Measurements from ENCODE around the gene PGM5. TPM values are rescaled to one million over a fixed set of nuclear protein-coding genes. Genes with fewer than 3 reads are reported as not detected.

The PGM5 gene
- total and polyA plus RNA-seq, 2 donors (not counting 3 experiments of a cell fraction or from before 2014, with no cell fraction given) = 0.14 to 1.9 TPM

GRCh38 chr9:68536876-68537615 is 180.6 kb downstream of the PGM5 start:
- Histone ChIP-seq H3K79me2 (ENCODE audit: control insufficient read depth, insufficient read depth, low read length) (no peaks in the 10 kb centered on the region), H3K27me3 (ENCODE audit: control insufficient read depth in 2 of 2, insufficient read depth in 2 of 2, low read length in 2 of 2) (no peaks in the 10 kb centered on the region), H3K9ac (replicated peaks; ENCODE audit: extremely low read depth, insufficient read depth, low read length) (no peak overlapping the region), H2AFZ (ENCODE audit: low read depth, low read length) (no peak overlapping the region), H3K27ac (ENCODE audit: insufficient read depth, low read depth, low read length) (no peak overlapping the region), H4K20me1 (replicated peaks; ENCODE audit: control insufficient read depth, extremely low read depth, insufficient read depth, low read length) (no peaks in the 10 kb centered on the region), H3K4me1 (ENCODE audit: control insufficient read depth, extremely low read depth, insufficient read depth, low read length) (no peaks in the 10 kb centered on the region), H3K36me3 (ENCODE audit: control insufficient read depth in 2 of 2, extremely low read depth in 1 of 2, insufficient read depth in 2 of 2, low read length in 2 of 2) (no peaks in the 10 kb centered on the region), H3K4me3 (replicated peaks in 1 of 3; ENCODE audit: insufficient read depth in 1 of 3, low read depth in 1 of 3, low read length in 3 of 3) (no peak overlapping the region), H3K4me2 (ENCODE audit: insufficient read depth, low read length) (no peak overlapping the region), H3K9me1 (replicated peaks; ENCODE audit: control insufficient read depth, extremely low read depth, insufficient read depth, low read length) (no peaks in the 10 kb centered on the region), H3K9me3 (replicated peaks; ENCODE audit: control insufficient read depth, insufficient read depth, low read length) (no peaks in the 10 kb centered on the region)
- POLR2A ChIA-PET = no interaction called here
- no peak for FAIRE-seq
- no peak for DNase-seq (ENCODE audit: low read depth, low spot score)
- CTCF ChIA-PET = no interaction called here
- TF ChIP-seq GATA2 (IDR thresholded peaks at IDR 0.05; ENCODE audit: insufficient read depth, insufficient read length, low read depth, low read length) = no peak
- no peak for TF ChIP-seq CTCF (IDR thresholded peaks at IDR 0.05; ENCODE audit: extremely low read depth in 1 of 2, insufficient read depth in 1 of 2, low read depth in 1 of 2, low read length in 2 of 2)
- no peak for TF ChIP-seq POLR2A (IDR thresholded peaks at IDR 0.05; ENCODE audit: low read depth, low read length)
- no peak for TF ChIP-seq JUN (IDR thresholded peaks at IDR 0.05; ENCODE audit: borderline replicate concordance, insufficient read depth, insufficient read length, low read depth)
- intact Hi-C loops (cut with micrococcal nuclease) (no loop called here), dilution Hi-C loops (cut with MboI; ENCODE audit: extremely low pct_ligation_motif_present, low sequenced_read_pairs) (no loop called here)
- BruUV-seq (replicated peaks) = no TSS peak

- Histone ChIP-seq H3K4me1 (ENCODE audit: control insufficient read depth, extremely low read depth, insufficient read depth, low read length) (no peaks in the 10 kb centered on the region), H3K9me3 (replicated peaks; ENCODE audit: control insufficient read depth, insufficient read depth, low read length) (no peaks in the 10 kb centered on the region), H3K27ac (ENCODE audit: insufficient read depth, low read depth, low read length) (no peak overlapping the region), H3K9me1 (replicated peaks; ENCODE audit: control insufficient read depth, extremely low read depth, insufficient read depth, low read length) (no peaks in the 10 kb centered on the region), H3K27me3 (ENCODE audit: control insufficient read depth in 2 of 2, insufficient read depth in 2 of 2, low read length in 2 of 2) (no peaks in the 10 kb centered on the region), H3K36me3 (ENCODE audit: control insufficient read depth in 2 of 2, extremely low read depth in 1 of 2, insufficient read depth in 2 of 2, low read length in 2 of 2) (no peaks in the 10 kb centered on the region), H4K20me1 (replicated peaks; ENCODE audit: control insufficient read depth, extremely low read depth, insufficient read depth, low read length) (no peaks in the 10 kb centered on the region), H3K9ac (replicated peaks; ENCODE audit: extremely low read depth, insufficient read depth, low read length) (no peak overlapping the region), H3K79me2 (ENCODE audit: control insufficient read depth, insufficient read depth, low read length) (no peaks in the 10 kb centered on the region), H3K4me2 (ENCODE audit: insufficient read depth, low read length) (no peak overlapping the region), H3K4me3 (replicated peaks in 1 of 3; ENCODE audit: insufficient read depth in 1 of 3, low read depth in 1 of 3, low read length in 3 of 3) (no peak overlapping the region), H2AFZ (ENCODE audit: low read depth, low read length) (no peak overlapping the region)
- BruUV-seq (replicated peaks) = no TSS peak
- DNase-seq (ENCODE audit: low read depth, low spot score) (no peak), FAIRE-seq (no peak)
- ChIA-PET POLR2A (no interaction called here), CTCF (no interaction called here)
- dilution Hi-C loops (cut with MboI; ENCODE audit: extremely low pct_ligation_motif_present, low sequenced_read_pairs) = no loop called here
- intact Hi-C loops (cut with micrococcal nuclease) = no loop called here
- TF ChIP-seq EZH2 (IDR thresholded peaks at IDR 0.05; ENCODE audit: borderline replicate concordance, low read depth, low read length, severe bottlenecking) = no peak
- TF ChIP-seq FOS (IDR thresholded peaks at IDR 0.05; ENCODE audit: borderline replicate concordance, insufficient read depth, low read length) = no peak
- no peak for TF ChIP-seq POLR2A (IDR thresholded peaks at IDR 0.05; ENCODE audit: low read depth, low read length)
- TF ChIP-seq CTCF (IDR thresholded peaks at IDR 0.05; ENCODE audit: extremely low read depth in 1 of 2, insufficient read depth in 1 of 2, low read depth in 1 of 2, low read length in 2 of 2) = no peak
- TF ChIP-seq GATA2 (IDR thresholded peaks at IDR 0.05; ENCODE audit: insufficient read depth, insufficient read length, low read depth, low read length) = no peak
- TF ChIP-seq JUN (IDR thresholded peaks at IDR 0.05; ENCODE audit: borderline replicate concordance, insufficient read depth, insufficient read length, low read depth) = no peak
- TF ChIP-seq MYC (IDR thresholded peaks at IDR 0.05; ENCODE audit: low read depth, low read length) = no peak
These were observed 181.1 kb downstream of the PGM5 start for GRCh38 chr9:68537616-68537880.
